ENCODE measurements around the gene GP1BB.

GP1BB gene

DNA sequence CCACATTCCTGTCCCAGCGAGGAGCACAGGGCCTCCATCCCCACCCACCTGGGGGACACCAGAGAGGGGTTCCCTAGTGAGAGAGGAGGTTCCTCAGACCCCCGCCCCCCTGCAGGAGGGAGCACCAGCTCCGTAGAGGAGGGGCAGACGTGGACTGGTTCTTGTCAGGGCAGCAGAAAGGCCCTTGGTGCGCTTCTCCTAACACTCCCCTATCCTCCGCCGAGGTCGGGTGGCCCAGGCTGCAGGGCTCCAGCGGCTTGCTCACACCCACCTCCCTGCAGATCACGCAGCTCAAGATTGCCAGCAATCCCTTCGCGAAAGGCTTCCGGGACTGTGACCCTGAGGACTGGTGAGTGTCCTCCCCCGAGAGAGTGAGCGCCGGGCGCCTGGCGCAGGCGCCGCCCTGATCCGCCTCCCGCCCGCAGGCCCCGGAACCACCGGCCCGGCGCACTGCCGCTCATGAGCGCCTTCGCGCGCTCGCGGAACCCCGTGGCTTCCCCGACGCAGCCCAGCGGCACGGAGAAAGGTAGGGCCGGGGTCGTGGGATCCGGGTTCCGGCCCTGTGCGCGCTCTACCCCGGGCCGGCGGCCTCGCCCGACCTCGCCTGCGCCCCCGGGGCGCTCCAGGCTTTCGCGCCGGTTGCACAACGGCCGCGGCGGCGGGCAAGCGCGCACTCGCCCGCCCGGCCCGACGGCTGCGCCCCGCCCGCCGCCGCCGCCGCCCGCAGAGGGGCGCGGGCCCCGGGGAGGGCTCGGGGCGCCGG, 42.3 kb downstream of the GP1BB start:
- no peak for DNase-seq (ENCODE audit: low read depth in 2 of 3, low spot score in 1 of 3)

DNA sequence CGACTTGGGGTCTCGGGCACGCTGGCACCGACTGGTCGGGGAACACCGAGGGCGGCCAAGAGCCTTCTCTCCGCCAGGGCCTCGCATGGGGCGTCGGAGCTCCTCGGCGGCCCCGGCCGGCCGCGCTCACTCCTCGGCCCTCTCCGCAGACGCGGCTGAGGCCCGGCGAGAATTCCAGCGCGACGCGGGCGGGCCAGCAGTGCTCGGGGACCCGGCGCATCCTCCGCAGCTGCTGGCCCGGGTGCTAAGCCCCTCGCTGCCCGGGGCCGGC, 42.8 kb downstream of the GP1BB start:
- DNase-seq (ENCODE audit: low read depth in 2 of 3, low spot score in 1 of 3) = no peak

DNA sequence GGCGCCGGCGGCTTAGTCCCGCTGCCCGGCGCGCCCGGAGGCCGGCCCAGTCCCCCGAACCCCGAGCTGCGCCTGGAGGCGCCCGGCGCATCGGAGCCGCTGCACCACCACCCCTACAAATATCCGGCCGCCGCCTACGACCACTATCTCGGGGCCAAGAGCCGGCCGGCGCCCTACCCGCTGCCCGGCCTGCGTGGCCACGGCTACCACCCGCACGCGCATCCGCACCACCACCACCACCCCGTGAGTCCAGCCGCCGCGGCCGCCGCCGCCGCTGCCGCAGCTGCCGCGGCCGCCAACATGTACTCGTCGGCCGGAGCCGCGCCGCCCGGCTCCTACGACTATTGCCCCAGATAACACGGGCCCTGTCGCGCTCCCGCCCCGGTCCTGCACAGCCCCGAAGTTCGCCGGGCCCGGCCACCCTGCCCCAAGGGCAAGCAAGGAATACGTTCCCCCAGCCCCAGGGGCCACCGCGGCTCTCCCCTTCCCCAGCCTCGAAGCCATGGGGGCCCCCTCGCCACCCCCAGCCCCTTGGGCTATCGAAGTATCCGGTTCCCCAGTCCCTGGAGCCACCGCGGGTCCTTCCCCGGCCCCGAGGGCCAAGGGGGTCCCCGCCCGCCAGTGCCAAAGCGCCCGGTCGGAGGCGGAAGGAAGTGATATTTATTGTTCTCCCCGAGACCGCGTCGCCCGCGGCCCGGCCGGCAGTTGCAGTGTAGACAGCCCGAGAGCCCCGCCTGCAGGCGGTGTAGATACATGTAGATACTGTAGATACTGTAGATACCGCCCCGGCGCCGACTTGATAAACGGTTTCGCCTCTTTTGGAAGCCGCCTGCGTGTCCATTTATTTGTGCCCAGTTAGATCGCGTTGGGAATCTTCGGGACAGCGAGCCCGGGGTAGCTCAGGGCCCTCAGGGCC, 43.4 kb downstream of the GP1BB start:
- DNase-seq (ENCODE audit: low read depth in 2 of 3, low spot score in 1 of 3) = peak; percentile 28 to 45 (median 29)

DNA sequence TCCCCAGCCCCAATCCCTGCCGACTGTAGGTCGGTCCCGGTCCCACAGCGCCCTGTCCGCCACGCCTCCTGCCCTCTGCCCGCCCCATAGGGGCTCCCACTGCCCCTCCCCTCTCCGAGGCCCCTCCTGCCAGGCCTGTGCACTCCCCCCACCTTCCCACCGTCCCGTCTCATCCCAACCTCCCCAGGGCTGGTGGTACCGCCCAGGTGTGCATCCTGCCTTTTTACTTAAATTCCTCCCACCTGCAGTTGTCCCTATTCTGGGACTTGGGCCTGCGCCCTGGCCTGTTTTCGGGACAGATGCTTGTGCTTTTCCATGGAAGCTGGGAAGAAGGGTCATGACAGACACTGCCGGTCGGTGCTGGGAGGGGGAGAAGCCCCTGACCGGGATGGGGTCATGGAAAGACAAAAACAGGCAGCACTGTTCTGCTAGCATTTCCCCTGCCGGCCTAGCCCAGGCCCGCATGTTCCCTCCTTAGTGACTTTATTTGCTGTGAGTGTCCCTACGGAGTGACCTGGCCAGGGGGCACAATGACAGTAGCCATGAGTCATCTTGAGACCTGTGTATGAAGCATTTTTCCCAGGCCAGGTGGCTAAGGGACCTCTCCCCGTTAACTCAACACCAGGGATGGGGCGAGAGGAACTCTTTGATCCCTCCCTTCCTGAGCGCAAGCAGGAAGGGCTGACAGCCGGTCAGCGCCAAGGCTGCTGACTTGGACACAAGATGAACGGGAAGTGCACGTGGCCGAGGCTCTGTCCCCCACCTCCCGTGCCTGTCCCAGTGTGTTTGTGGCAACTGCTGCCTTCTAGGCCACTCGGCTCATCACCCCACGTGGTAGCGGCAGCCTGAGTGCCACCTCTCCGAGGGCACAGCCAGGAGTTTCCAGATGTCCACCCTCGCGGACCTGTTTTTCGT, 44.3 kb downstream of the GP1BB start:
- DNase-seq (ENCODE audit: low read depth in 2 of 3, low spot score in 1 of 3) = no peak

DNA sequence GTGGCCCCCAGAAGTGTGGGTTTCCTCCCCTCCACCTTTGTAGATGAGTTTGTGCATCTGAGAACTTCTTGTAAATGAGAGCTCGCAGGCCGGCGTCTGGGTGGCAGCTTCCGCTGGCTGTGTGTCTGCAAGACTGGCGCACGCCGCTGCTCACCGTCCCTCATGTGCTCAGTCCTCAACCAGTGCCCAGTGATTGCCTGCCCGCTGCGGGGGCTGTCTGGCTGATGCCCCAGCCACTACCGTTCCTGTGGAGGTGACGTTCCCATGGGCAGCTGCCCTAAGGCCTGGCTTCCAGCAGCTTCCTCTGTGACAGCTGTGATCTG, 46.0 kb downstream of the GP1BB start:
- no peak for DNase-seq (ENCODE audit: low read depth in 2 of 3, low spot score in 1 of 3)

DNA sequence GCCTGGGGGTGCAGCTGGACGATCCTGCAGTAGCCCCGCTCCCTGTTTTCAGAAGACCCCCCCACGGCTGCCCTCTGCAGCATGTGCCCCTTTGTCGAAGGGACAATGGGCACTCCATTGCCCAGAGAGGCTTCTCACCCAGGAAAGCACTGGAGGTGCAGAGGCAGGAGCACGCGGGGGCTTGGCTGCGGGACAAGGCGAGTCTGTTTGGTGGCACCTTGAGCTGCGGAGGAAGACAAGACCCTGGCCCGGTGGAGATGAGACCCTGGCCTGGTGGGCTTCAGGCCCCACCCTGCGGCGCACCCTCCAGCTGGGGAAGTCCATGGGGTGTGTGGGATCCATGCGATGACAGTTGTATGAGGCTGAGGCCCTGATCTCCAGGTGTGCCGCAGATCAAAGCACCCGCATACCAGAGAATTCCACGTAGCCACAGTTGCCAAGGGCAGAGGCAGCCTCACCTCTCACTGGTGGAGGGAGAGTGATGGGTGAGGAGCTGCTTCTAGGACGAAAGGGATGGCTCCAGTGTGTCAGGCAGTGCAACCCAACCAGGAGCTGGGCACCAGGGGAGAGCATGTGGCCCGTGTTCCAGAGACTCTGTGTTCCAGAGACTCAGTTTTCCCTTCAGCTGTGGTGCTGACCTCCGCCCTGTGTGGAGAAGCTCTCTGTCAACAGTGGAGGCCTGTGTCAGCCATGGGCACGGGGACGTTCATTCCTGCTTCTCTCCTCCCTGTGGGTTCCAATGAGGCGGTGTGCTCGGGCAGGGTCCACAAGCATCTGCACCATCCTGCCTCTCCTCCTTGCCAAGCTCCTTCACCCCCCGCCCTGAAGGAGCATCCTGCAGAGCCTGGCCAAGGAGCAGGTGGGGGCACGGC, 47.2 kb downstream of the GP1BB start:
- DNase-seq (ENCODE audit: low read depth in 2 of 3, low spot score in 1 of 3) = no peak

DNA sequence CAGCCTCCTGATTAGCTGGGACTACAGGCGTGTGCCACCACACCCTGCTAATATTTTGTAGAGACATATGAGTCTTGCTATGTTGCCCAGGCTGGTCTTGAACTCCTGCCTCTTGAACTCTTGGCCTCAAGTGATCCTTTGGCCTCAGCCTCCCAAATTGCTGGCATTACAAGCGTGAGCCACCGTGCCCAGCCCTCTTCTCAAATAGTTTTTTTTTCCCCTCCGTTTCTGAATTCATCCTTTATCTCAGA, 49.0 kb downstream of the GP1BB start:
- DNase-seq (ENCODE audit: low read depth in 2 of 3, low spot score in 1 of 3) = no peak

DNA sequence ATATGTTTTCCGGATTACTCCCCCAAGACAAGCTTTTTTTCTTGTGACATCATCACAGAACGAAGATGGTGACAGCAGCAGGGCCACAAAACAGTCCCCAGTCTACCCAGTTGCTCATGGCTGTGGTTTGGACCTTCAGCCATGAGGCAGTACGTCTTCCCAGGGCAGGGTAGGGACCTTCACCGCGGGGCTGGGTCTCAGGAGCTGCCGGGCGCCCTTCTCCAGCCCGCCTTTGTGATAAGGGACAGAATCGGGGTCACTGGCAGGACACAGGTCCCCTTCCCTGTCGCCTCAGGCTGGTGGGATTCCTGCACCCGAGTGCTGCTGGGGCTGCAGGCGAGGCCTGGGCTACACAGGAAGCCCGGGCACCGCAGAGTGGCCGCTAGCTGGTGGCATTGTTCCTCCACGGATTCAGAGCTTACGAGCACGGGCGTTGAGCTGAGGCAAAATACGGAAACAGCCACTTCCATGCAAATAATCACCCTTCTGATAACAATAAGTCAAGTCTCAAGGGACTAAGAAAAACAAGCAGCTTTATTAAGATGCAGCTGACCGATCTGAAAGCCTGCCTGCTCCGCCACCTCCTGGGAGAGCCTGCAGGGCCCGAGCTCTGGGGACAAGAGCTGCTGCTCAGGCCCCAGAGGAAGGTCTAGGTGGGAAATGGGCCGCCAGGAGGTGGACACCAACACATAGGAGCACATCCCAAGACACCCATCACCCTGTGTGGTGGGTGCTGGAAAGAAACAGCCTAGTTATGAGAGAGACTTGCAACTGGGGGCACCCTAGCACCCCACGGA, 49.5 kb downstream of the GP1BB start:
- no peak for DNase-seq (ENCODE audit: low read depth in 2 of 3, low spot score in 1 of 3)

DNA sequence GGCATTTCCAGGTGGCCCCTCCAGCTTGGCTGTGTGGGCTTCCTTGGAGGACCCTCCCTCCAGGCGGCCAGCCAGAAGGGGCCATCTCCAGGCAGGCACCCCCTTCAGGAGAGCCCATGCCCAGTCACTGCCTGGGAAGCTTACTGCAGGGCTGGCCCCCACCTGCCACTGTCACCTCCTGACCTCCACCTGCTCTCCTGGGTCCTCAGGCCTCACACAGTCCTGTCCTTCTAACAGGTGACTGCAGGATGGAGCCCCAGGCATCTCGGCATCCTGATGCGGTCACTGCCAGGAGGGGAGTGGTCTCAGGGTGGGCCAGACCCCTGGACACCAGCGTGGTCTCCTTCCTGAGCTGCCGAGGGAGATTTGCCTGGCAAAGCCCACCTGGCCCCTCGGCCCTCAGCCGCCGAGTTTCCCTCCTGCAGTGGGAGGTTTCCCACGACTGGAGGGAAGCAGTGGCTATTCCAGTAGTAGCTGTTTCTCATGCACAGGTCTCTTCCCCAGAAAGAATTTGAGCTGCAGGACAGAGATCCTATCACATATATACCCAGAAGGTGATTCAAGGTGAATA, 50.2 kb downstream of the GP1BB start:
- no peak for DNase-seq (ENCODE audit: low read depth in 2 of 3, low spot score in 1 of 3)
